Loucy (cell line): ENCODE data around the gene REEP6.

ENCODE experiments used
- EZH2phosphoT487 ChIP-seq: fragments of 200-600 bp; IDR thresholded peaks from 2 replicates; pipeline ENCODE4 v1.6.1; 2018; ENCODE audit warnings: antibody characterized with exemption, mild to moderate bottlenecking, moderate library complexity, borderline replicate concordance
- TF ChIP-seq, protein P1 (sequence below): fragments of 200-600 bp; sonication (generic); conservative IDR thresholded peaks from 2 replicates; pipeline ENCODE4 v1.5.1; 2014; ENCODE audit warnings: mild to moderate bottlenecking, antibody characterized with exemption, low read length

DNA sequence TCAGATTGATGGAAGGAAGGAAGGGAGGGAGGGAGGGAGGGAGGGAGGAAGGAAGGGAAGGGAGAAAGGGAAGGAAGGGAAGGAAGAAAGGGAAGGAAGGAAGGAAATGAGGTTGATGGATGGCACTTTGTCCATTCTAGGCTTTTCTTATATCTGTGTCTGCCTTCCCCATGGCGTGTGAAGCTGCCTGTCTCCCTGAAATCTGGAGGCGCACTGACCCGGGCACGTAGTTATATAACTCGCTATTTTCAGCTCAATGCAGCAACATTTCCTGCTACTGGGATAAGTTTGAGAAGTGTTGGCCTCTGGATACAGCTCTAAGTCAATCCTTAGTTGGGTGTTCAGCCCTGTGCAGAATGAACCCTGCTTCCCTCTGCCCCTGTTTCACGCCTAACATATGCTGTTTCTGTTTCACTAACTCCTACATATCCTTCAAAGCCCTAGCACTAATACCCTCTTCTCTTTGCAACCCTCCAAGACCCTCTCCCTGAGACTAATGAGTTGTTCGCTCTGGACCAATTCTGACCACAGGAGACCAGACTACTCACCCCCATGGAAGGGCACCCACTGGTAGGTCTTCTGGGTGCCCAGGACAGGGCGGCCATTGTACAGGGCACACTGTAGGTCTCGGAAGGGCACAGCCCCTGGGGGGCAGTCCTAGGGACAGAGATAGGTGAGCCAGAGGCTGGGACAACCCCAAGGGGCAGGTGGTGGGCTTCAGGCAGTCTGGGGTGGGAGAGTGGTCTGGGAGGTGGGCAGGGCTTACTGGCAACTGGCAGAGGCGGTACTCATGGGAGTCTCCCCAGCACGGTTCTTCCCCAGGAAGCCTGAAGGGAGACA, 18.8 kb downstream of the REEP6 start:
- TF ChIP-seq, protein P1, sequence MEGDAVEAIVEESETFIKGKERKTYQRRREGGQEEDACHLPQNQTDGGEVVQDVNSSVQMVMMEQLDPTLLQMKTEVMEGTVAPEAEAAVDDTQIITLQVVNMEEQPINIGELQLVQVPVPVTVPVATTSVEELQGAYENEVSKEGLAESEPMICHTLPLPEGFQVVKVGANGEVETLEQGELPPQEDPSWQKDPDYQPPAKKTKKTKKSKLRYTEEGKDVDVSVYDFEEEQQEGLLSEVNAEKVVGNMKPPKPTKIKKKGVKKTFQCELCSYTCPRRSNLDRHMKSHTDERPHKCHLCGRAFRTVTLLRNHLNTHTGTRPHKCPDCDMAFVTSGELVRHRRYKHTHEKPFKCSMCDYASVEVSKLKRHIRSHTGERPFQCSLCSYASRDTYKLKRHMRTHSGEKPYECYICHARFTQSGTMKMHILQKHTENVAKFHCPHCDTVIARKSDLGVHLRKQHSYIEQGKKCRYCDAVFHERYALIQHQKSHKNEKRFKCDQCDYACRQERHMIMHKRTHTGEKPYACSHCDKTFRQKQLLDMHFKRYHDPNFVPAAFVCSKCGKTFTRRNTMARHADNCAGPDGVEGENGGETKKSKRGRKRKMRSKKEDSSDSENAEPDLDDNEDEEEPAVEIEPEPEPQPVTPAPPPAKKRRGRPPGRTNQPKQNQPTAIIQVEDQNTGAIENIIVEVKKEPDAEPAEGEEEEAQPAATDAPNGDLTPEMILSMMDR, result no peak
- no peak for TF ChIP-seq EZH2phosphoT487
